Gastroesophageal sphincter (tissue), 3 donors: Measurements from ENCODE around the gene C5orf63.

Source experiments
- CTCF ChIP-seq, 4 experiments: fragments of 200-600 bp in 2 of 4; fragments of 450-650 bp in 2 of 4; sonication (generic) in 1 of 4; IDR thresholded peaks; one replicate each; pipeline ENCODE4 v1.5.1; 2017 to 2019; ENCODE audit warnings: antibody characterized with exemption in 4 of 4, mild to moderate bottlenecking in 2 of 4, moderate library complexity in 2 of 4
- EP300 ChIP-seq: sonication (generic); formaldehyde crosslinking; IDR thresholded peaks from one replicate; pipeline ENCODE4 v1.6.1; 2017; ENCODE audit warnings: antibody characterized with exemption, mild to moderate bottlenecking
- POLR2A ChIP-seq, 2 donors: fragments of 450-650 bp; IDR thresholded peaks; one replicate each; pipeline ENCODE4 v1.6.1; 2017; ENCODE audit warnings: antibody characterized with exemption in 2 of 2, mild to moderate bottlenecking in 2 of 2, moderate library complexity in 1 of 2
- POLR2AphosphoS5 ChIP-seq: sonication (generic); formaldehyde crosslinking; IDR thresholded peaks from one replicate; pipeline ENCODE4 v1.6.1; 2017; ENCODE audit warnings: antibody characterized with exemption

DNA sequence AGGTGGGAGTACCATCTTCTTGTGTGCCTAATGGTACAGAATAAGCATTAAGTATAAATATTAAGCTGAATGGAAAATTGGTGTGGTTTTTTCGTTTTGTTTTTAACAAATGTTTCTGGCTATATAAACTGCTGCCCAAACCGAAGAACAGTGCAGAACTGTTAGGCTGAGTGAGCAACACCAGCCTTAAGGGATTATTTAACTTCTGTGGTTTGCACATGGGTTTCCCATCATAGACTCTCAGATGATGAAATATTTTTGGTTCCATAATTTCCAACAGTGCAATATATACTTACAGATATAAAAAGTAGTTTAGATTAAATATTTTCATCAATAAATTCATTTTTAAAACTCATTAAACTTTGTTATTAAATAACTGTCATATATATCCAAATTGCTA, 16.4 kb downstream of the C5orf63 start:
- TF ChIP-seq CTCF (IDR thresholded peaks at IDR 0.05): no peak
- no peak for TF ChIP-seq EP300
- TF ChIP-seq POLR2A (IDR thresholded peaks at IDR 0.05): no peak
- TF ChIP-seq POLR2AphosphoS5: no peak
